HEK293 (cell line): ENCODE data around the gene NAGPA.
A peak's percentile ranks its signal among the peaks of the same experiment; 100 is the strongest.

Source experiments
- CTCF ChIA-PET: fragments of 350-600 bp; formaldehyde crosslinking; extraction: SDS; loops from one replicate; lab custom pipeline; 2021; ENCODE audit warnings: antibody characterized with exemption; lab: Yijun Ruan, JAX
- POLR2A ChIA-PET: fragments of 300-600 bp; formaldehyde crosslinking; extraction: SDS; loops from one replicate; lab custom pipeline; 2020; ENCODE audit warnings: antibody characterized with exemption, inconsistent platforms; lab: Yijun Ruan, JAX
- H3K27ac ChIP-seq: fragments of 200-500 bp; sonication (Bioruptor generic); 2 replicates; pipeline ENCODE4 v1.5.1; 2014; ENCODE audit warnings: low read depth, low read length, control low read depth, inconsistent platforms; ENCODE audit errors: extremely low read depth
- H3K36me3 ChIP-seq, 2 experiments: fragments of 200-500 bp in 1 of 2; sonication (Bioruptor generic) in 1 of 2; 1 replicate in 1 of 2; 2 replicates in 1 of 2; pipeline ENCODE4 v1.5.1; 2014 to 2017; ENCODE audit warnings: inconsistent platforms in 2 of 2, low read length in 2 of 2; ENCODE audit not compliant: control insufficient read depth in 2 of 2, insufficient read depth in 1 of 2
- H3K4me1 ChIP-seq: fragments of 200-500 bp; sonication (Bioruptor generic); 2 replicates; pipeline ENCODE4 v1.5.1; 2014; ENCODE audit warnings: mild to moderate bottlenecking, low read length, inconsistent platforms; ENCODE audit not compliant: control insufficient read depth, insufficient read depth
- H3K4me3 ChIP-seq: 2 replicates; pipeline ENCODE4 v1.5.1; 2011; ENCODE audit warnings: low read depth, mild to moderate bottlenecking, control low read depth, low read length, moderate library complexity
- H3K9me3 ChIP-seq: fragments of 200-500 bp; sonication (Bioruptor generic); 2 replicates; pipeline ENCODE4 v1.5.1; 2014; ENCODE audit warnings: low read depth, low read length, inconsistent platforms; ENCODE audit not compliant: control insufficient read depth, insufficient read depth
- EGR2 ChIP-seq: fragments of 450-650 bp; formaldehyde crosslinking; IDR thresholded peaks from 2 replicates; pipeline ENCODE4 v1.5.1; 2016; ENCODE audit warnings: low read depth, missing biosample characterization, missing genetic modification characterization
- GLI4 ChIP-seq: fragments of 450-650 bp; formaldehyde crosslinking; IDR thresholded peaks from 2 replicates; pipeline ENCODE4 v1.5.1; 2016; ENCODE audit warnings: missing biosample characterization, missing genetic modification characterization
- WT1 ChIP-seq: fragments of 450-650 bp; formaldehyde crosslinking; IDR thresholded peaks from 2 replicates; pipeline ENCODE4 v1.5.1; 2016; ENCODE audit warnings: missing biosample characterization, missing genetic modification characterization
- ZFHX2 ChIP-seq: fragments of 450-650 bp; formaldehyde crosslinking; conservative IDR thresholded peaks from 2 replicates; pipeline ENCODE4 v1.5.1; 2016; ENCODE audit warnings: missing biosample characterization, missing genetic modification characterization
- ZNF138 ChIP-seq: fragments of 450-650 bp; formaldehyde crosslinking; IDR thresholded peaks from 2 replicates; pipeline ENCODE4 v1.5.1; 2016; ENCODE audit warnings: missing biosample characterization, missing genetic modification characterization, borderline replicate concordance
- ZNF140 ChIP-seq: fragments of 450-650 bp; formaldehyde crosslinking; IDR thresholded peaks from 2 replicates; pipeline ENCODE4 v1.5.1; 2016; ENCODE audit warnings: missing biosample characterization, missing genetic modification characterization
- ZNF155 ChIP-seq: fragments of 450-650 bp; formaldehyde crosslinking; IDR thresholded peaks from 2 replicates; pipeline ENCODE4 v1.5.1; 2016; ENCODE audit warnings: missing biosample characterization, missing genetic modification characterization
- ZNF202 ChIP-seq: fragments of 450-650 bp; formaldehyde crosslinking; IDR thresholded peaks from 2 replicates; pipeline ENCODE4 v1.5.1; 2016; ENCODE audit warnings: missing biosample characterization, missing genetic modification characterization, borderline replicate concordance
- ZNF239 ChIP-seq: fragments of 450-650 bp; formaldehyde crosslinking; IDR thresholded peaks from 2 replicates; pipeline ENCODE4 v1.5.1; 2016; ENCODE audit warnings: missing biosample characterization, missing genetic modification characterization
- ZNF335 ChIP-seq: fragments of 450-650 bp; formaldehyde crosslinking; conservative IDR thresholded peaks from 2 replicates; pipeline ENCODE4 v1.5.1; 2016; ENCODE audit warnings: missing biosample characterization, missing genetic modification characterization
- ZNF350 ChIP-seq: fragments of 450-650 bp; formaldehyde crosslinking; IDR thresholded peaks from 2 replicates; pipeline ENCODE4 v1.5.0; 2017; ENCODE audit warnings: missing biosample characterization, mild to moderate bottlenecking, missing genetic modification characterization
- ZNF514 ChIP-seq: fragments of 450-650 bp; formaldehyde crosslinking; IDR thresholded peaks from 2 replicates; pipeline ENCODE4 v1.5.1; 2016; ENCODE audit warnings: missing biosample characterization, missing genetic modification characterization
- ZNF560 ChIP-seq: fragments of 450-650 bp; formaldehyde crosslinking; IDR thresholded peaks from 2 replicates; pipeline ENCODE4 v1.5.1; 2017; ENCODE audit warnings: missing biosample characterization, missing genetic modification characterization, borderline replicate concordance
- ZNF624 ChIP-seq: fragments of 450-650 bp; formaldehyde crosslinking; IDR thresholded peaks from 2 replicates; pipeline ENCODE4 v1.5.1; 2017; ENCODE audit warnings: missing biosample characterization, missing genetic modification characterization
- ZNF626 ChIP-seq: fragments of 450-650 bp; sonication (Bioruptor Pico); formaldehyde crosslinking; IDR thresholded peaks from 2 replicates; pipeline ENCODE4 v1.5.1; 2018; ENCODE audit warnings: missing biosample characterization, missing genetic modification characterization, inconsistent platforms
- ZNF701 ChIP-seq: fragments of 450-650 bp; formaldehyde crosslinking; IDR thresholded peaks from 2 replicates; pipeline ENCODE4 v1.5.1; 2016; ENCODE audit warnings: missing biosample characterization, missing genetic modification characterization
- ZSCAN16 ChIP-seq: fragments of 450-650 bp; formaldehyde crosslinking; IDR thresholded peaks from 2 replicates; pipeline ENCODE4 v1.5.1; 2016; ENCODE audit warnings: missing biosample characterization, missing genetic modification characterization
- ZSCAN23 ChIP-seq: fragments of 450-650 bp; formaldehyde crosslinking; IDR thresholded peaks from 2 replicates; pipeline ENCODE4 v1.5.1; 2016; ENCODE audit warnings: missing biosample characterization, missing genetic modification characterization
- TF ChIP-seq, protein P1 (sequence below): fragments of 450-650 bp; formaldehyde crosslinking; IDR thresholded peaks from 2 replicates; pipeline ENCODE4 v1.5.1; 2016; ENCODE audit warnings: missing biosample characterization, missing genetic modification characterization
- TF ChIP-seq, protein P2 (sequence below): fragments of 450-650 bp; formaldehyde crosslinking; IDR thresholded peaks from 2 replicates; pipeline ENCODE4 v1.5.1; 2017; ENCODE audit warnings: missing biosample characterization, mild to moderate bottlenecking, missing genetic modification characterization, moderate library complexity
- TF ChIP-seq, protein P3 (sequence below): fragments of 450-650 bp; formaldehyde crosslinking; IDR thresholded peaks from 2 replicates; pipeline ENCODE4 v1.5.1; 2016; ENCODE audit warnings: missing biosample characterization, missing genetic modification characterization
- TF ChIP-seq, protein P4 (sequence below): fragments of 450-650 bp; formaldehyde crosslinking; IDR thresholded peaks from 2 replicates; pipeline ENCODE4 v1.5.1; 2016; ENCODE audit warnings: missing biosample characterization, missing genetic modification characterization
- TF ChIP-seq, protein P5 (sequence below): fragments of 450-650 bp; formaldehyde crosslinking; IDR thresholded peaks from 2 replicates; pipeline ENCODE4 v1.5.1; 2016; ENCODE audit warnings: missing biosample characterization, missing genetic modification characterization

NAGPA gene

DNA sequence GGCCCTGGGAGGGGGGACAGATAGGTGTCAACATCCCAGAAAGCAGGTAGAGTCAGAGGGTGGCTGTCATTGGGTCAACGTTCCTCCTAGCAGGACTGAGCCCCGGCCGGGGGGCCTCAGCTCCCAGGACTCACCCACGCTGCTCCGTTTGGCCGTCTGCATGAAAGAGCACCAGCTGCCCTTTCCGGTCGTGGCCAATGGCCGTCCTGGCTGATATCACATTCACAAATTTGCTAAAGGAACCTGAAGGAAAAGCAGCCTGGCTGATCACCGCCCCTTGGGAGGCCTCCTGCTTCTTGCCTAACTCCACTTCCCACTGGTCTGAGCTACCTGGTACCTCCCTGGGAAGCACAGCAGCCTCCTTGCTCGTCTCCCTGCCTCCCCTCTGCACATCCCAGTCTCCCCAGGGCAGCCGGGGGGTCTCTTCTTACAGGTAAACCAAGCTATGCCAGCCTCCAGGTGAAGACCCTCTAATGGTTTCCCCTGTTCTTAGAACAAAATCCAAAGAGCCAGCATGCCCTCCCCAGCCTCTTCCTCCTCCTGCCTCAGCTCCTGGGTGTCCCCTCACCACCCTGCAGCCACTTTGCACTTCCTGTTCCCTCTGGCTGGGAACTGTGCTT, 3.4 kb downstream of the NAGPA start (continued):
- TF ChIP-seq, protein P1, sequence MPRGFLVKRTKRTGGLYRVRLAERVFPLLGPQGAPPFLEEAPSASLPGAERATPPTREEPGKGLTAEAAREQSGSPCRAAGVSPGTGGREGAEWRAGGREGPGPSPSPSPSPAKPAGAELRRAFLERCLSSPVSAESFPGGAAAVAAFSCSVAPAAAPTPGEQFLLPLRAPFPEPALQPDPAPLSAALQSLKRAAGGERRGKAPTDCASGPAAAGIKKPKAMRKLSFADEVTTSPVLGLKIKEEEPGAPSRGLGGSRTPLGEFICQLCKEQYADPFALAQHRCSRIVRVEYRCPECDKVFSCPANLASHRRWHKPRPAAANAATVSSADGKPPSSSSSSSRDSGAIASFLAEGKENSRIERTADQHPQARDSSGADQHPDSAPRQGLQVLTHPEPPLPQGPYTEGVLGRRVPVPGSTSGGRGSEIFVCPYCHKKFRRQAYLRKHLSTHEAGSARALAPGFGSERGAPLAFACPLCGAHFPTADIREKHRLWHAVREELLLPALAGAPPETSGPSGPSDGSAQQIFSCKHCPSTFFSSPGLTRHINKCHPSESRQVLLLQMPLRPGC (tag by site-specific recombination): no peak
- TF ChIP-seq GLI4 (tag by site-specific recombination) (no peak), ZSCAN23 (tag by site-specific recombination) (no peak), ZNF624 (tag by site-specific recombination) (no peak), ZNF514 (tag by site-specific recombination) (no peak), WT1 (tag by site-specific recombination) (no peak), ZNF560 (no peak), ZSCAN16 (tag by site-specific recombination) (no peak)
- TF ChIP-seq, protein P2, sequence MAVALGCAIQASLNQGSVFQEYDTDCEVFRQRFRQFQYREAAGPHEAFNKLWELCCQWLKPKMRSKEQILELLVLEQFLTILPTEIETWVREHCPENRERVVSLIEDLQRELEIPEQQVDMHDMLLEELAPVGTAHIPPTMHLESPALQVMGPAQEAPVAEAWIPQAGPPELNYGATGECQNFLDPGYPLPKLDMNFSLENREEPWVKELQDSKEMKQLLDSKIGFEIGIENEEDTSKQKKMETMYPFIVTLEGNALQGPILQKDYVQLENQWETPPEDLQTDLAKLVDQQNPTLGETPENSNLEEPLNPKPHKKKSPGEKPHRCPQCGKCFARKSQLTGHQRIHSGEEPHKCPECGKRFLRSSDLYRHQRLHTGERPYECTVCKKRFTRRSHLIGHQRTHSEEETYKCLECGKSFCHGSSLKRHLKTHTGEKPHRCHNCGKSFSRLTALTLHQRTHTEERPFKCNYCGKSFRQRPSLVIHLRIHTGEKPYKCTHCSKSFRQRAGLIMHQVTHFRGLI (tag by site-specific recombination): no peak

DNA sequence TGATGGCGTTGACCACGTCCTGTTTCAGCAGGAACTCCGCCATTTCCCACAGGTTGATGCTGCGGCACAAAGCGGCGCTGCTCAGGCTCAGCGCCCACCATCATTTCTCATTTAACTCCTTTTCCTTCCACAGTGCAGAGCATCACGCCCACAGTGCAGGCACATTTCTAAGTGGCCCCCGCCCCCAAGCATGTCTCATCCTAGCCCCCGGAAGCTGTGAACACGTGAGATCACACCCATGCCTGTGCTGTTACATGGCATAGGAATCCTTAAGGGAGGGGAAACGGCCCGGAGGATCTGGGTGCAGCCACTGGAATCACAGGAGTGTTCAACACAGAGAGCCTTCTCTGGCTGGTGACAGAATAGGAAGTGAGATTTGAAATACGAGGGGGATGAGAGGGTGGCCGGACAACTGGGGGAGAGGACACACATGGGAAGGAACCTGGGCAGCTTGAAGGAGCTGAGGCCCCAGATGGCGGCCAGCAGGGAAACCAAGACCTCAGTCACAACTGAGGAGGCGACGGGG, 4.7 kb downstream of the NAGPA start:
- no peak overlapping the region for H3K27ac ChIP-seq
- no peaks in the 10 kb centered on the region for H3K4me1 ChIP-seq
- H3K4me3 ChIP-seq: no peak overlapping the region
- TF ChIP-seq ZFHX2 (tag by site-specific recombination) (0 out of 2 replicates have a peak, but pooled peaks have one; percentile 39), EGR2 (tag by site-specific recombination) (peak; percentile 40; the same call in 1 of the 2 replicates), ZNF335 (tag by site-specific recombination) (no peak), ZNF138 (no peak), ZNF202 (tag by site-specific recombination) (no peak), ZNF239 (tag by site-specific recombination) (no peak)
- H3K9me3 ChIP-seq: no peaks in the 10 kb centered on the region
- CTCF ChIA-PET: no interaction called here
- H3K36me3 ChIP-seq: no peaks in the 10 kb centered on the region
- POLR2A ChIA-PET: no interaction called here

DNA sequence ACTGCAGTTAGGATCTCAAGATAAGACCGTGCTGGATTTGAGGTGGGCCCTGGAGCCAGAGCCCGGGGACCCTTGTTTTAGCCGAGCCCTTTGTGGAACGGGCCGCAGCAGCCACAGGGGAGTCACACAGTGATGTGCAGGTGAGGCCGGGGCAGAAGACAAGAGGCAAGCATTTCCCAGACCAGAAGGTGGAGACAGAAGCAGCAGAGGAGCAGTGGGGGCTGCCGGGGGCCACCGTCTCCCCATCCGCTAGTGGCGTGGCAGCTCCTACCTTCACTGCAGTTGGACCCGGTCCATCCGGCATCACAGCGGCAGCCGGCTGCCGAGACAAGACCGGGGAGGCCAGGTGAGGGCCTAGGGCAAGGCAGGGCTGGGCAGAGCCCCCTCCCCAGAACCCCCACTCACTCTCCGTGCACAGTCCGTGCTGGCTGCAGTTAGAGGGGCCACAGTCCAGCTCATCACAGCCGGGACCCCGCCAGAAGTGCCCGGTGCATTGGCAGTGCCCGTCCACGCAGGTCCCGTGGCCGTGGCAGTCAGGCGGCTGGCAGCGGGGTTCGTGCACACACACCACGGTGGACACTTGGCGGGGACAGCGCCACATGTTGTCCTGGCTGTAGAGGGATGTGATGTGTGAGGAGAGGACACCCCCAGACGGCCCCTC, 6.0 kb downstream of the NAGPA start:
- H3K4me3 ChIP-seq: no peak overlapping the region
- CTCF ChIA-PET: no interaction called here
- H3K9me3 ChIP-seq: no peaks in the 10 kb centered on the region
- no peaks in the 10 kb centered on the region for H3K4me1 ChIP-seq
- H3K36me3 ChIP-seq: no peaks in the 10 kb centered on the region
- no peak overlapping the region for H3K27ac ChIP-seq
- POLR2A ChIA-PET: no interaction called here
- no peak for TF ChIP-seq ZNF350 (tag by site-specific recombination)
- no peak for TF ChIP-seq GLI4 (tag by site-specific recombination)
- TF ChIP-seq, protein P3, sequence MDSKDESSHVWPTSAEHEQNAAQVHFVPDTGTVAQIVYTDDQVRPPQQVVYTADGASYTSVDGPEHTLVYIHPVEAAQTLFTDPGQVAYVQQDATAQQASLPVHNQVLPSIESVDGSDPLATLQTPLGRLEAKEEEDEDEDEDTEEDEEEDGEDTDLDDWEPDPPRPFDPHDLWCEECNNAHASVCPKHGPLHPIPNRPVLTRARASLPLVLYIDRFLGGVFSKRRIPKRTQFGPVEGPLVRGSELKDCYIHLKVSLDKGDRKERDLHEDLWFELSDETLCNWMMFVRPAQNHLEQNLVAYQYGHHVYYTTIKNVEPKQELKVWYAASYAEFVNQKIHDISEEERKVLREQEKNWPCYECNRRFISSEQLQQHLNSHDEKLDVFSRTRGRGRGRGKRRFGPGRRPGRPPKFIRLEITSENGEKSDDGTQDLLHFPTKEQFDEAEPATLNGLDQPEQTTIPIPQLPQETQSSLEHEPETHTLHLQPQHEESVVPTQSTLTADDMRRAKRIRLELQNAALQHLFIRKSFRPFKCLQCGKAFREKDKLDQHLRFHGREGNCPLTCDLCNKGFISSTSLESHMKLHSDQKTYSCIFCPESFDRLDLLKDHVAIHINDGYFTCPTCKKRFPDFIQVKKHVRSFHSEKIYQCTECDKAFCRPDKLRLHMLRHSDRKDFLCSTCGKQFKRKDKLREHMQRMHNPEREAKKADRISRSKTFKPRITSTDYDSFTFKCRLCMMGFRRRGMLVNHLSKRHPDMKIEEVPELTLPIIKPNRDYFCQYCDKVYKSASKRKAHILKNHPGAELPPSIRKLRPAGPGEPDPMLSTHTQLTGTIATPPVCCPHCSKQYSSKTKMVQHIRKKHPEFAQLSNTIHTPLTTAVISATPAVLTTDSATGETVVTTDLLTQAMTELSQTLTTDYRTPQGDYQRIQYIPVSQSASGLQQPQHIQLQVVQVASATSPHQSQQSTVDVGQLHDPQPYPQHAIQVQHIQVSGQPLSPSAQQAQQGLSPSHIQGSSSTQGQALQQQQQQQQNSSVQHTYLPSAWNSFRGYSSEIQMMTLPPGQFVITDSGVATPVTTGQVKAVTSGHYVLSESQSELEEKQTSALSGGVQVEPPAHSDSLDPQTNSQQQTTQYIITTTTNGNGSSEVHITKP (tag by site-specific recombination): no peak
- TF ChIP-seq ZNF202 (tag by site-specific recombination): no peak
- no peak for TF ChIP-seq ZNF626 (tag by site-specific recombination)
- TF ChIP-seq, protein P4, sequence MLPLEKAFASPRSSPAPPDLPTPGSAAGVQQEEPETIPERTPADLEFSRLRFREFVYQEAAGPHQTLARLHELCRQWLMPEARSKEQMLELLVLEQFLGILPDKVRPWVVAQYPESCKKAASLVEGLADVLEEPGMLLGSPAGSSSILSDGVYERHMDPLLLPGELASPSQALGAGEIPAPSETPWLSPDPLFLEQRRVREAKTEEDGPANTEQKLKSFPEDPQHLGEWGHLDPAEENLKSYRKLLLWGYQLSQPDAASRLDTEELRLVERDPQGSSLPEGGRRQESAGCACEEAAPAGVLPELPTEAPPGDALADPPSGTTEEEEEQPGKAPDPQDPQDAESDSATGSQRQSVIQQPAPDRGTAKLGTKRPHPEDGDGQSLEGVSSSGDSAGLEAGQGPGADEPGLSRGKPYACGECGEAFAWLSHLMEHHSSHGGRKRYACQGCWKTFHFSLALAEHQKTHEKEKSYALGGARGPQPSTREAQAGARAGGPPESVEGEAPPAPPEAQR (tag by site-specific recombination): no peak
- TF ChIP-seq, protein P5, sequence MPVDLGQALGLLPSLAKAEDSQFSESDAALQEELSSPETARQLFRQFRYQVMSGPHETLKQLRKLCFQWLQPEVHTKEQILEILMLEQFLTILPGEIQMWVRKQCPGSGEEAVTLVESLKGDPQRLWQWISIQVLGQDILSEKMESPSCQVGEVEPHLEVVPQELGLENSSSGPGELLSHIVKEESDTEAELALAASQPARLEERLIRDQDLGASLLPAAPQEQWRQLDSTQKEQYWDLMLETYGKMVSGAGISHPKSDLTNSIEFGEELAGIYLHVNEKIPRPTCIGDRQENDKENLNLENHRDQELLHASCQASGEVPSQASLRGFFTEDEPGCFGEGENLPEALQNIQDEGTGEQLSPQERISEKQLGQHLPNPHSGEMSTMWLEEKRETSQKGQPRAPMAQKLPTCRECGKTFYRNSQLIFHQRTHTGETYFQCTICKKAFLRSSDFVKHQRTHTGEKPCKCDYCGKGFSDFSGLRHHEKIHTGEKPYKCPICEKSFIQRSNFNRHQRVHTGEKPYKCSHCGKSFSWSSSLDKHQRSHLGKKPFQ (tag by site-specific recombination): no peak
- TF ChIP-seq ZNF701 (tag by site-specific recombination): no peak
- no peak for TF ChIP-seq ZNF155 (tag by site-specific recombination)
- no peak for TF ChIP-seq ZNF140
